Vagina (tissue), 2 donors: ENCODE data around the gene AFAP1.

ENCODE experiments used
- CTCF ChIP-seq, 3 experiments: fragments of 450-650 bp in 2 of 3; fragments of 200-600 bp in 1 of 3; sonication (generic) in 1 of 3; IDR thresholded peaks; one replicate each; pipeline ENCODE4 v1.5.1; 2017 to 2019; ENCODE audit warnings: antibody characterized with exemption in 3 of 3, mild to moderate bottlenecking in 2 of 3, moderate library complexity in 2 of 3
- POLR2A ChIP-seq, 2 donors: fragments of 450-650 bp; IDR thresholded peaks; one replicate each; pipeline ENCODE4 v1.6.1; 2017; ENCODE audit warnings: antibody characterized with exemption in 2 of 2, mild to moderate bottlenecking in 2 of 2, moderate library complexity in 2 of 2
- POLR2AphosphoS5 ChIP-seq, 2 donors: sonication (generic); formaldehyde crosslinking; IDR thresholded peaks; one replicate each; pipeline ENCODE4 v1.9.0; 2017; ENCODE audit warnings: antibody characterized with exemption in 2 of 2, mild to moderate bottlenecking in 2 of 2, low read depth in 1 of 2; ENCODE audit not compliant: insufficient read depth in 1 of 2

- TF ChIP-seq CTCF (IDR thresholded peaks at IDR 0.05) (no peak), POLR2A (IDR thresholded peaks at IDR 0.05) (no peak), POLR2AphosphoS5 (IDR thresholded peaks at IDR 0.05; ENCODE audit: insufficient read depth in 1 of 2, low read depth in 1 of 2) (no peak)
These were observed 179.4 kb downstream of the AFAP1 start for GRCh38 chr4:7760228-7760627.
